Sigmoid colon (tissue), 7 donors: ENCODE results near the gene CD300H. TPM values are rescaled to one million over a fixed set of nuclear protein-coding genes. Genes with fewer than 3 reads are reported as not detected.

Source experiments
- DNase-seq: peaks from one replicate; pipeline ENCODE4 v3.0.0-alpha.2; 2019
- H3K27ac ChIP-seq, 4 donors: fragments of 200-600 bp; sonication (generic); one replicate each; pipeline ENCODE4 v1.5.1; 2016 to 2019; ENCODE audit warnings: mild to moderate bottlenecking in 1 of 4
- H3K27me3 ChIP-seq, 3 donors: fragments of 200-600 bp; sonication (generic); one replicate each; pipeline ENCODE4 v1.5.1; 2019; ENCODE audit warnings: mild to moderate bottlenecking in 1 of 3
- H3K36me3 ChIP-seq, 4 donors: fragments of 200-600 bp; sonication (generic); one replicate each; pipeline ENCODE4 v1.5.1; 2016 to 2019
- H3K4me1 ChIP-seq, 4 donors: fragments of 200-600 bp; sonication (generic); one replicate each; pipeline ENCODE4 v1.5.1; 2017 to 2019
- H3K4me3 ChIP-seq, 4 donors: fragments of 200-600 bp; sonication (generic); one replicate each; pipeline ENCODE4 v1.5.1; 2017 to 2019; ENCODE audit warnings: mild to moderate bottlenecking in 2 of 4, moderate library complexity in 1 of 4
- H3K9me3 ChIP-seq, 4 donors: fragments of 200-600 bp in 3 of 4; sonication (generic) in 3 of 4; one replicate each; pipeline versions ENCODE4 v1.5.1 to v1.6.1; 2013 to 2019
- CTCF ChIP-seq, 4 experiments: fragments of 450-650 bp in 3 of 4; fragments of 200-600 bp in 1 of 4; IDR thresholded peaks; one replicate each; pipeline ENCODE4 v1.5.1; 2016 to 2019; ENCODE audit warnings: antibody characterized with exemption in 4 of 4, mild to moderate bottlenecking in 3 of 4, moderate library complexity in 2 of 4
- EP300 ChIP-seq, 4 donors: sonication (generic); formaldehyde crosslinking; IDR thresholded peaks; one replicate each; pipeline ENCODE4 v1.6.1; 2017; ENCODE audit warnings: antibody characterized with exemption in 4 of 4
- POLR2A ChIP-seq, 2 donors: fragments of 450-650 bp; IDR thresholded peaks; one replicate each; pipeline ENCODE4 v1.6.1; 2016; ENCODE audit warnings: antibody characterized with exemption in 2 of 2, mild to moderate bottlenecking in 2 of 2, moderate library complexity in 2 of 2
- POLR2AphosphoS5 ChIP-seq, 4 donors: sonication (generic); formaldehyde crosslinking; IDR thresholded peaks; one replicate each; pipeline ENCODE4 v1.6.1; 2017; ENCODE audit warnings: antibody characterized with exemption in 4 of 4
- WGBS, 2 donors: extraction: QIAGEN DNeasy Blood & Tissue Kit; methylation state at CpG; one replicate each; pipeline ENCODE4 v1.1.7; 2013; 5-methylcytosine and 5-hydroxymethylcytosine counted together
- intact Hi-C: fragments of 100-400 bp; cut with DNase I; formaldehyde crosslinking; loops from one replicate; pipeline ENCODE4 v1.15.1; 2023
- polyA plus RNA-seq, 3 donors: library from polyadenylated mRNA; stranded (reverse); fragments of 200-250 nt; gene quantifications; one replicate each; pipeline ENCODE4 v1.2.3, GENCODE V29; 2013
- total RNA-seq, 4 donors: library from RNA; depleted of rRNA; stranded (reverse); fragments of >200 nt; gene quantifications; one replicate each; pipeline ENCODE4 v1.1.0, GENCODE V29; 2016
- donor health status: healthy with polysubstance abuse.
- donor health status: Bipolar disorder and iron deficiency.
- donor health status: healthy.

The CD300H gene
- total and polyA plus RNA-seq, 7 donors, result 0.20 TPM; not detected in 6

GRCh38 chr17:74515941-74516340 is 51.4 kb downstream of the CD300H start:
- H3K27ac ChIP-seq, result no peak overlapping the region
- no peak for DNase-seq
- H3K4me3 ChIP-seq, result no peak overlapping the region
- WGBS, 2 donors, result 64 to 79% methylated on average over 4 of the region's 4 CpGs
- no peaks in the 10 kb centered on the region for H3K36me3 ChIP-seq
- peaks cover 0 to 9% (median 0%) of the 10 kb centered on the region in 3 donors for H3K27me3 ChIP-seq
- intact Hi-C loops, result no loop called here
- no peaks in the 10 kb centered on the region for H3K9me3 ChIP-seq
- H3K4me1 ChIP-seq, result no peaks in the 10 kb centered on the region
- no peak for TF ChIP-seq CTCF (IDR thresholded peaks at IDR 0.05)
- no peak for TF ChIP-seq EP300 (IDR thresholded peaks at IDR 0.05)
- no peak for TF ChIP-seq POLR2AphosphoS5 (IDR thresholded peaks at IDR 0.05)
- no peak for TF ChIP-seq POLR2A (IDR thresholded peaks at IDR 0.05)

GRCh38 chr17:74514632-74515334 is 52.5 kb downstream of the CD300H start:
- DNase-seq, result peak; percentile 34
- no peaks in the 10 kb centered on the region for H3K36me3 ChIP-seq
- peaks cover 0 to 9% (median 0%) of the 10 kb centered on the region in 3 donors for H3K27me3 ChIP-seq
- no peak overlapping the region for H3K4me3 ChIP-seq
- WGBS, 2 donors, result 91 to 93% methylated on average over 10 of the region's 10 CpGs
- TF ChIP-seq CTCF (IDR thresholded peaks at IDR 0.05) (no peak), POLR2AphosphoS5 (IDR thresholded peaks at IDR 0.05) (peak in 1 of 4 donors; percentile 41), POLR2A (IDR thresholded peaks at IDR 0.05) (no peak), EP300 (IDR thresholded peaks at IDR 0.05) (no peak)
- H3K27ac ChIP-seq, result no peak overlapping the region
- H3K9me3 ChIP-seq, result no peaks in the 10 kb centered on the region
- no peaks in the 10 kb centered on the region for H3K4me1 ChIP-seq
- intact Hi-C loops, result no loop called here

GRCh38 chr17:74513987-74514631 is 53.2 kb downstream of the CD300H start:
- DNase-seq, result no peak
- Histone ChIP-seq H3K4me3 (no peak overlapping the region), H3K9me3 (no peaks in the 10 kb centered on the region), H3K4me1 (no peaks in the 10 kb centered on the region), H3K27ac (no peak overlapping the region), H3K27me3 (peaks cover 0 to 9% (median 0%) of the 10 kb centered on the region in 3 donors), H3K36me3 (no peaks in the 10 kb centered on the region)
- TF ChIP-seq CTCF (IDR thresholded peaks at IDR 0.05), result no peak
- TF ChIP-seq EP300 (IDR thresholded peaks at IDR 0.05), result no peak
- TF ChIP-seq POLR2A (IDR thresholded peaks at IDR 0.05), result no peak
- TF ChIP-seq POLR2AphosphoS5 (IDR thresholded peaks at IDR 0.05), result no peak
- 10 to 81% methylated on average over 3 of the region's 3 CpGs for WGBS, 2 donors
- intact Hi-C loops, result no loop called here

- 65 to 81% methylated on average over 7 of the region's 7 CpGs for WGBS, 2 donors
- peak overlapping the region in 1 of 4 donors; percentile 13 for H3K27ac ChIP-seq
Observed at GRCh38 chr17:74512624-74513091, 54.7 kb downstream of the CD300H start.

More at GRCh38 chr17:74512624-74513091, 54.7 kb downstream of the CD300H start:
- no peak overlapping the region for H3K4me3 ChIP-seq
- H3K9me3 ChIP-seq, result no peaks in the 10 kb centered on the region
- intact Hi-C loops, result no loop called here
- H3K27me3 ChIP-seq, result peaks cover 0 to 9% (median 0%) of the 10 kb centered on the region in 3 donors
- DNase-seq, result no peak
- H3K4me1 ChIP-seq, result no peaks in the 10 kb centered on the region
- H3K36me3 ChIP-seq, result no peaks in the 10 kb centered on the region
- TF ChIP-seq CTCF (IDR thresholded peaks at IDR 0.05) (no peak), POLR2AphosphoS5 (IDR thresholded peaks at IDR 0.05) (no peak)
